Neural crest cell (in vitro differentiated cells): ENCODE data around the gene SLC39A1. TPM values are rescaled to one million over a fixed set of nuclear protein-coding genes. Genes with fewer than 3 reads are reported as not detected.

Source experiments
- DNase-seq: peaks from one replicate; pipeline ENCODE4 v3.0.0; 2021; ENCODE audit warnings: low read depth, mixed read lengths, low spot score
- H3K27ac Mint-ChIP-seq: one replicate; pipeline ENCODE4 v1.8.0; 2021; ENCODE audit warnings: mild to moderate bottlenecking, mixed read lengths; ENCODE audit not compliant: unreplicated experiment
- H3K27me3 Mint-ChIP-seq: 2 replicates; pipeline ENCODE4 v1.8.0; 2021; ENCODE audit warnings: low read depth, mild to moderate bottlenecking, mixed read lengths
- H3K36me3 Mint-ChIP-seq: 2 replicates; pipeline ENCODE4 v1.8.0; 2021; ENCODE audit warnings: low read depth, mild to moderate bottlenecking, mixed read lengths
- H3K4me1 Mint-ChIP-seq: 2 replicates; pipeline ENCODE4 v1.8.0; 2021; ENCODE audit warnings: mixed read lengths
- H3K4me3 Mint-ChIP-seq: one replicate; pipeline ENCODE4 v1.8.0; 2021; ENCODE audit warnings: mild to moderate bottlenecking, mixed read lengths
- H3K9me3 Mint-ChIP-seq: 2 replicates; pipeline ENCODE4 v1.8.0; 2021; ENCODE audit warnings: mixed read lengths
- total RNA-seq: library from RNA; stranded (reverse); gene quantifications from 2 replicates; pipeline ENCODE4 v1.2.1, GENCODE V29; 2021
- TF ChIP-seq, protein P1 (sequence below): fragments of 200-600 bp; sonication (generic); conservative IDR thresholded peaks from 2 replicates; pipeline ENCODE4 v1.5.0; 2021; ENCODE audit warnings: antibody characterized with exemption, mild to moderate bottlenecking

Gene SLC39A1
- total RNA-seq, 1 donor from 2014 or later: 113 TPM

DNA sequence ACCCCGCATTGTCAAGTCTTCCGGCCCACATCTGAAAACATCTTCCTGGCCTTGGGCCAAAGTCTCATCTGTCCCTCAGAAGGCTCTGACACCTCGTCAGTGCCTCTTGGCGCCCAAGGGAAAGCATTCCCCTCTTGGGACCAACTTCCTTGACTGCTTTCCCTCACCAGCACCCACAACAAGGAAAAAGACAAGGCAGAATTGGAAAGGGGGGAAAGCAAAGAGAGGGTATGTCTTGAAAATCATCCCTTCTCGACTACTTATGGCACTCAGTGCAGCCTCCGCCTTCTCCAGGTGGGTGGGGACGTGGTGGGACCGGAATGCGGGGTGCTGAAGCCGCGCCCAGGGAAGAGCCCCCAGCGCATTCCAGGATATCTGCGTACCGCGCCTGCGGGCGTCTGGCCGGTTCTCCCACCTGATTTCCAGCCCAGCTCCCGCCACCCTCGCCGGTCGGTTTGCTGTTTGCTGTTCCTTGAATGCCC lies 554 bp upstream of the SLC39A1 start:
- H3K4me3 Mint-ChIP-seq: peak overlapping the region; percentile 88
- H3K9me3 Mint-ChIP-seq: no peaks in the 10 kb centered on the region
- peaks cover 76% of the 10 kb centered on the region for H3K4me1 Mint-ChIP-seq
- peak; percentile 22 for DNase-seq
- TF ChIP-seq, protein P1, sequence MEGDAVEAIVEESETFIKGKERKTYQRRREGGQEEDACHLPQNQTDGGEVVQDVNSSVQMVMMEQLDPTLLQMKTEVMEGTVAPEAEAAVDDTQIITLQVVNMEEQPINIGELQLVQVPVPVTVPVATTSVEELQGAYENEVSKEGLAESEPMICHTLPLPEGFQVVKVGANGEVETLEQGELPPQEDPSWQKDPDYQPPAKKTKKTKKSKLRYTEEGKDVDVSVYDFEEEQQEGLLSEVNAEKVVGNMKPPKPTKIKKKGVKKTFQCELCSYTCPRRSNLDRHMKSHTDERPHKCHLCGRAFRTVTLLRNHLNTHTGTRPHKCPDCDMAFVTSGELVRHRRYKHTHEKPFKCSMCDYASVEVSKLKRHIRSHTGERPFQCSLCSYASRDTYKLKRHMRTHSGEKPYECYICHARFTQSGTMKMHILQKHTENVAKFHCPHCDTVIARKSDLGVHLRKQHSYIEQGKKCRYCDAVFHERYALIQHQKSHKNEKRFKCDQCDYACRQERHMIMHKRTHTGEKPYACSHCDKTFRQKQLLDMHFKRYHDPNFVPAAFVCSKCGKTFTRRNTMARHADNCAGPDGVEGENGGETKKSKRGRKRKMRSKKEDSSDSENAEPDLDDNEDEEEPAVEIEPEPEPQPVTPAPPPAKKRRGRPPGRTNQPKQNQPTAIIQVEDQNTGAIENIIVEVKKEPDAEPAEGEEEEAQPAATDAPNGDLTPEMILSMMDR: no peak
- H3K27ac Mint-ChIP-seq: peak overlapping the region; percentile 98
- H3K36me3 Mint-ChIP-seq: peaks cover 2% of the 10 kb centered on the region
- no peaks in the 10 kb centered on the region for H3K27me3 Mint-ChIP-seq

DNA sequence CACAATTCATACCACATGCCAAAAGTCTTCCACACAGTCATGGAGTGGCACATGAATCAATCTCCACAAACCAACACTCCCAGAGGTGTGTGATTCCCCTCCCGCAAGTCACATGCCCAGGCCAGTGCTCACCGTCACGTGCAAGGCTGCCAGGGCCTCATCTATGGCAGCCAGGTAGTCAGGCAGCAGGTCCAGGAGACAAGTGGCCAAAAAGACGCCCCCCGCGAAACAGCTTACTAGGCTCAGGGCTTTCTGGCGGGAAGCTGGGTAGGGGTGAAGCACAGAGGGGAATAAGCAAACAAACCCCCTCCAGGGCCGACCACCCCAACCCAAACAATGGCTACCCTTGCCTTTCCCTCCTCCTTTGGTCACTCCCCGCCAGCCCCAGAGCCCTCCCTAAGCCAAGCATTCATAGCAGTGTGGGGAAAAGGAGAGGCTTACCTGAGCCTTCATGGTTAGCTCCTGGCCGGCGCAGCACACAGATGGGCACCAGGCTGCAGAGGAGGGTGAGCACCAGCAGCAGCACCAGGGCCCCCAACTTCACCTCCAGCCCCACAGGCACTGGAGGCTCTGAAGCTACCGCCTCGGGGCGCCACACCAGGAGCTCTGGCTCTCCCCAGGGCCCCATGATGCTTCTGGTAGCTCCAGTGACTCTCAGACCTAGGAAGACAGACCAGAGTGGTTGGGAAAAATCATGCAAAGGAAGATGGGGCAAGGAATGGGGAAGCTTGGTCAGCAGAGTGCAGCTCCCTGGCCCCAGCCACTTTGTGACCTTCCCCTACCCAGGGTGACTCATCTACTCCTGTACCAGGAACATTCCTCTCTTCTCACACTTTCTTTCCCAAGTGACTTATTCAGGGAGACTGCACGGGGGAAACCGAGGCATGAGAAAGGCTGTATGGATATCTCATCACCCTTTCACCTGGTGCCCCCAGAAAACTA lies 978 bp downstream of the SLC39A1 start:
- Mint-ChIP-seq H3K27ac (peak overlapping the region; percentile 98), H3K9me3 (no peaks in the 10 kb centered on the region), H3K27me3 (peaks cover 2% of the 10 kb centered on the region), H3K4me1 (peaks cover 74% of the 10 kb centered on the region), H3K36me3 (peaks cover 2% of the 10 kb centered on the region), H3K4me3 (peak overlapping the region; percentile 88)
- TF ChIP-seq, protein P1: no peak
- DNase-seq: no peak

DNA sequence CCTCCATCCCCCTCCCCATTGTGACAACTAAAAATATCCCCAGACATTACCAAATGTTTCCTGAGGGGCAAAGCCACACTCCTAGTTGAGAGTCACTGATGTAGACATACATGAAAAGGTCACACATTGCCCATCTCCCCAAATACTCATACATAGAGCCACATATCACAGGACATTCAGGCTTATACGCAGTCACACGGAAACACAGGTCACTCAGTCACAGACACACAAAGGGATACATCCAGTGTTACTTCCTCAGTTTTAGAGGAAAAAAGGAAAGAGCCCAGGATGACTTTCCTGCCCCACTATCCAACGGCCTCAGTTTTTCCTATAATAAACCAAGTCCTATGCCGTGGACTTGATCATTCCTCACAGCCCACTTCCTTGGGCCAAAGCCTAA lies 1.9 kb downstream of the SLC39A1 start:
- H3K27me3 Mint-ChIP-seq: peaks cover 2% of the 10 kb centered on the region
- DNase-seq: no peak
- peak overlapping the region; percentile 68 for H3K27ac Mint-ChIP-seq
- H3K36me3 Mint-ChIP-seq: peaks cover 2% of the 10 kb centered on the region
- TF ChIP-seq, protein P1: no peak
- H3K4me3 Mint-ChIP-seq: peak overlapping the region; percentile 88
- no peaks in the 10 kb centered on the region for H3K9me3 Mint-ChIP-seq
- peaks cover 74% of the 10 kb centered on the region for H3K4me1 Mint-ChIP-seq

DNA sequence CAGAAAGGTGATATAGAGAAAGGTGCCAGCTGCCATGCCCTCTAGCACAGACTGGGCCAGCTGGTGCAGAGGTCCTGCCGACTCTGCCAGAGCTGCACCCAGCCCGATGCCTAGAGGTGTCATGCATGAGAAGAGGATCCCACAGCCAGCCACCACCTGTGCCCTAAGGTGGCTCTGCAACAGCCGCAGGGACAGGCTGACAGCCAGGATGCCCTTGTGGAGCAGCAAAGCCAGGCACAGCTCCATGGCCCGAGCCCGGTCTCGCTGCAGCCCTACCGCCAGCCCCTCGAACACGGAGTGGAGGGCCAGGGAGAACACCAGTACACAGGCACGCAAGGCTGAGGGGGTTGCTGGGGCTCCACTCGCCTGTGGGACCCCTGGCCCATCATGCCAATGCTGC lies 3.1 kb downstream of the SLC39A1 start:
- Mint-ChIP-seq H3K4me3 (peak overlapping the region; percentile 88), H3K36me3 (no peaks in the 10 kb centered on the region), H3K9me3 (no peaks in the 10 kb centered on the region), H3K27me3 (peaks cover 2% of the 10 kb centered on the region), H3K27ac (no peak overlapping the region), H3K4me1 (peaks cover 67% of the 10 kb centered on the region)
- no peak for DNase-seq
- TF ChIP-seq, protein P1: no peak

DNA sequence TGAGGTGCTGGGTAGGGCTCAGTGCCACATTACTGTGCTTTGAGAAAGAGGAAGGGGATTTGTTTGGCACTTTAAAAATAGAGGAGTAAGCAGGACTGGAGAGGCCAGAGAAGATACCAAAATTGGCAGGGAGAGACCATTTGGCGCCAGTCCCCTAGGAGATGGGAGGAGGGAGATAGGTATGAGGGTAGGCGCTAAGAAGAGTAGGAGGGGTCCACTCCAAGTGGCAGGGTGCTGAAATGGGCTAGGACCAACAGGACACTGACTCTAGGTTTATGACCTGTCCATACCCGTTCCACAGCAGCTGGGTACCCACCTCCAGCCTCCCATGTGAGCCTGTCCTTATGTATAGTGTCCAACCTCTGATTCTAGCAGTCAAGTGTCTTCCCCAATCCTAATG lies 3.9 kb downstream of the SLC39A1 start:
- H3K36me3 Mint-ChIP-seq: no peaks in the 10 kb centered on the region
- H3K9me3 Mint-ChIP-seq: no peaks in the 10 kb centered on the region
- H3K27ac Mint-ChIP-seq: peak overlapping the region; percentile 8
- peak overlapping the region; percentile 88 for H3K4me3 Mint-ChIP-seq
- H3K27me3 Mint-ChIP-seq: peaks cover 2% of the 10 kb centered on the region
- TF ChIP-seq, protein P1: no peak
- no peak for DNase-seq
- H3K4me1 Mint-ChIP-seq: peaks cover 64% of the 10 kb centered on the region
